Measurements from ENCODE around the gene ST6GALNAC1.

Gene ST6GALNAC1

DNA sequence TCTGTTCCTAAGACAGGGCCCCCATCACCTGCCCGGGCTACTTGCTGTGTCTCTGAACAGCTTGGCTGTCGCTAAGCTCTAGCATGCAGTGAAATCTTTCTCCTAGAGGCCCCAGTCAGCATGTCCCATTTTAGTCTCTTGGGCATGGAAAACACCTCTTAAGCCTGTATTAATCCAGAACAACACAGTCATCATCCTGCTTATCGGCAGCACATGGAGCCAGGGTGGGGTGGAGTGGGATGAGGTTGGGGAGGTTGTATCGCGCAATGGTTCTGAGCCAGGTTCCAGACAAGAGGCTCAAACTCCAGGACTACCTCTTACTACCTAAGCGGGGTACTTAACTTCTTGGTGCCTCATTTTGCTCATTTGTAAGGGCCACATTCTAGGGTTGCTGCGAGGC, 65.7 kb downstream of the ST6GALNAC1 start:
- DNase-seq (ENCODE audit: low spot score) = no peak

DNA sequence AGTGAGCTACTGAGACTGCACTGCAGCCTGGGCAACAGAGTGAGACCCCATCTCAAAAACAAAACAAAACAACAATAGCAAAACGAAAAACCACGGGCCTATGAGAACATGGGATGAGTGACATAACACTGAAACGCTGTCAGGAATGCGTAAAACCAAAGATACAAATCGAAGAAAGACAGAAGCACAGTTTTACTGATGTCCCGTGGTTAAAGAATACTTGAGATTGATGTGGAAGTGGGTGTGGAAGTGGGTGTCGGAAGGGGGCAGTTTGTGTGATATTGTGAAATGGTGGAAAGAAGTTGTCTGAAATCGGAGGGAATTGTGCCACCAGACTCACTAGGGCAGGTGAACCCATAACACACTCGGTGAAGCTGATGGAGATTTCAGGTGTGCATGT, 67.4 kb downstream of the ST6GALNAC1 start:
- no peak for DNase-seq (ENCODE audit: low spot score)

DNA sequence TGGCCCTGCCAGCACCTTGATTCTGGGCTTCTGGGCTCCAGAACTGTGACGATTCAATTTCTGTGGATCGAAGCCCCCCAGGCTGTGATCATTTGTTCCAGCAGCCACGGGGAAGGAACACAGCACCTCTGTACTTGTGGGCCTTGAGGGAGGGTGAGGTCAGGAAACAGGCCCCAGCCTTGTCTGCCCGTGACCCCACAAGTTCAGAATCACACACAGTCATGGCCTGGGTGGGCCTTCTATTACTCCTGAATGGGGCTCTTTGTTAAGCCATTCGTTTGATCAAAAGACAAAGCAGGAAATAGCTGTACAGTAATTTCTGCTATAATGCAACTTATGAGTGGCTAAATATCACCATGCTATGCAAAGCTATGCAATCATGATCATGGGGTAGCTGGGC, 68.0 kb downstream of the ST6GALNAC1 start:
- DNase-seq (ENCODE audit: low spot score) = no peak

All from activated CD4-positive, alpha-beta T cell treated with anti-CD3 and anti-CD28 coated beads, Interleukin-2, Interleukin-4, amounts not matched to agents 100 ng/mL and 50 ng/mL, durations not matched to agents 16 hours and 8 hours (primary cell).